Heart left ventricle (tissue), 13 donors: ENCODE data around the gene ROBO1.

Experiments used
- CTCF ChIP-seq, 12 donors: fragments of 200-600 bp; sonication (generic) in 4 of 12; IDR thresholded peaks; one replicate each; pipeline versions ENCODE4 v1.5.0 to v1.8.0; 2018 to 2022; ENCODE audit warnings: antibody characterized with exemption in 12 of 12, mild to moderate bottlenecking in 5 of 12
- POLR2A ChIP-seq, 2 donors: fragments of 450-650 bp; IDR thresholded peaks; one replicate each; pipeline ENCODE4 v1.6.1; 2017; ENCODE audit warnings: antibody characterized with exemption in 2 of 2, mild to moderate bottlenecking in 2 of 2, moderate library complexity in 2 of 2
- donor health status: ischemic (EF 13 %, LVEDD 7.1; RV severe dilation, severe dysfunction).
- donor health status: DM: no; HTN: yes; CAD: no.
- donor health status: DM: no; HTN: no; CAD: no.
- donor health status: ischemic (EF 25% LVEDD 6.9; RV normal size, moderate dysfunction).
- donor health status: ischemic (EF 25% LVEDD 5.7; RV mildly dilated, moderate dysfunction).
- donor health status: ischemic (EF 35%, LVEDD 5.7; RV mildly dilated, moderate dysfunction).
- donor health status: nonischemic (EF 11% LVEDD 7.7; RV severe dilation, severe dysfunction).
- donor health status: DM: yes; HTN: yes; CAD: no.
- donor health status: PGD.
- donor health status: ischemic (EF 29% LVEDD 5.4; RV normal size, mild dysfunction).
- donor health status: nonischemic (EF 23%, LVEDD 6.1; RV moderate dilation, normal function).

GRCh38 chr3:78725703-78726246 is 1042.0 kb downstream of the ROBO1 start:
- TF ChIP-seq CTCF (IDR thresholded peaks at IDR 0.05) (no peak), POLR2A (IDR thresholded peaks at IDR 0.05) (no peak)
